ENCODE results near the gene YWHAE.

GRCh38 chr17:1366234-1366633, 33.8 kb downstream of the YWHAE start:
- TF ChIP-seq CTCF (IDR thresholded peaks at IDR 0.05) (no peak), ZFX (IDR thresholded peaks at IDR 0.05; ENCODE audit: borderline replicate concordance) (no peak)
